OCI-LY7 (cell line): Measurements from ENCODE around the gene GULP1. TPM values are rescaled to one million over a fixed set of nuclear protein-coding genes. Genes with fewer than 3 reads are reported as not detected.

Experiments
- BruUV-seq: library from RNA; stranded (reverse); fragments of 400-500 nt; replicated peaks from 2 replicates; lab custom pipeline; 2021; lab: Mats Ljungman, UMichigan
- CTCF ChIA-PET: fragments of 300-600 bp; sonication (Branson Sonifier 250); formaldehyde crosslinking; loops from one replicate; lab custom pipeline; 2022; ENCODE audit warnings: antibody characterized with exemption; ENCODE audit not compliant: unreplicated experiment; lab: Charles Lee
- POLR2A ChIA-PET: fragments of 300-600 bp; sonication (Branson Sonifier 250); formaldehyde crosslinking; loops from one replicate; lab custom pipeline; 2022; ENCODE audit warnings: antibody characterized with exemption; lab: Charles Lee
- DNase-seq: peaks from one replicate; pipeline ENCODE4 v3.0.0-alpha.2; 2015; ENCODE audit warnings: low spot score
- H2AFZ ChIP-seq: fragments of 200-600 bp; sonication (generic), shearing (Covaris generic); 2 replicates; pipeline ENCODE4 v1.6.1; 2014; ENCODE audit warnings: mild to moderate bottlenecking, antibody characterized with exemption, low read length, moderate library complexity
- H3K27ac ChIP-seq: fragments of 200-600 bp; sonication (generic); 2 replicates; pipeline ENCODE4 v1.5.1; 2014; ENCODE audit warnings: mixed run types, low read depth, mild to moderate bottlenecking, moderate library complexity, low read length, inconsistent platforms; ENCODE audit not compliant: poor library complexity, severe bottlenecking
- H3K36me3 ChIP-seq: fragments of 200-600 bp; sonication (generic); 2 replicates; pipeline ENCODE4 v1.6.1; 2014; ENCODE audit warnings: mild to moderate bottlenecking, antibody characterized with exemption, low read length, moderate library complexity, mixed read lengths; ENCODE audit not compliant: insufficient read depth
- H3K4me1 ChIP-seq: fragments of 200-600 bp; sonication (generic); 2 replicates; pipeline ENCODE4 v1.5.1; 2014; ENCODE audit warnings: mild to moderate bottlenecking, low read length; ENCODE audit not compliant: insufficient read depth, poor library complexity, severe bottlenecking
- H3K4me2 ChIP-seq: fragments of 200-600 bp; sonication (generic); 2 replicates; pipeline ENCODE4 v1.6.1; 2014; ENCODE audit warnings: mild to moderate bottlenecking, low read length
- H3K4me3 ChIP-seq: fragments of 200-600 bp; sonication (generic); 2 replicates; pipeline ENCODE4 v1.5.1; 2014; ENCODE audit warnings: mild to moderate bottlenecking, low read depth, low read length; ENCODE audit not compliant: poor library complexity, severe bottlenecking
- H3K79me2 ChIP-seq: fragments of 200-600 bp; sonication (generic); 2 replicates; pipeline ENCODE4 v1.6.1; 2016; ENCODE audit warnings: low read depth, mild to moderate bottlenecking, low read length, moderate library complexity, mixed read lengths; ENCODE audit not compliant: insufficient read depth
- H3K9me2 ChIP-seq: fragments of 200-600 bp; sonication (generic); 2 replicates; pipeline ENCODE4 v1.6.1; 2016; ENCODE audit warnings: mild to moderate bottlenecking, low read length, mixed read lengths; ENCODE audit not compliant: insufficient read depth
- H3K9me3 ChIP-seq: fragments of 200-600 bp; sonication (generic); 2 replicates; pipeline ENCODE4 v1.6.1; 2014; ENCODE audit warnings: mild to moderate bottlenecking, mixed run types, low read length, mixed read lengths
- H4K20me1 ChIP-seq: fragments of 200-600 bp; sonication (generic); 2 replicates; pipeline ENCODE4 v1.6.1; 2014; ENCODE audit warnings: mild to moderate bottlenecking, antibody characterized with exemption, low read length, moderate library complexity, mixed read lengths; ENCODE audit not compliant: insufficient read depth
- CTCF ChIP-seq: fragments of 200-600 bp; sonication (generic); conservative IDR thresholded peaks from 2 replicates; pipeline ENCODE4 v1.5.1; 2014; ENCODE audit warnings: mild to moderate bottlenecking, antibody characterized with exemption, low read length, moderate library complexity, mixed read lengths
- EZH2phosphoT487 ChIP-seq: fragments of 200-600 bp; sonication (generic); IDR thresholded peaks from 2 replicates; pipeline ENCODE4 v1.6.1; 2018; ENCODE audit warnings: low read depth, borderline replicate concordance, mild to moderate bottlenecking, mixed run types, antibody characterized with exemption, low read length, moderate library complexity, mixed read lengths
- intact Hi-C: fragments of 100-400 bp; cut with micrococcal nuclease; formaldehyde crosslinking; loops from one replicate; pipeline ENCODE4 v1.10.0; 2022; ENCODE audit not compliant: unreplicated experiment
- total RNA-seq, 2 experiments: library from RNA; depleted of rRNA in 1 of 2; stranded (reverse); fragments of >200 nt in 1 of 2; shearing (Covaris generic) in 1 of 2; gene quantifications; 2 replicates each; pipeline ENCODE4 v1.2.3, GENCODE V29; 2014 to 2022

GULP1 gene
- total RNA-seq, 2 experiments from 2014 or later, result not detected

- intact Hi-C loops, result no loop called here
- Histone ChIP-seq H3K27ac (no peak overlapping the region), H2AFZ (no peak overlapping the region), H3K9me2 (no peaks in the 10 kb centered on the region), H3K36me3 (no peaks in the 10 kb centered on the region), H3K4me2 (no peak overlapping the region), H3K4me1 (no peaks in the 10 kb centered on the region), H4K20me1 (no peaks in the 10 kb centered on the region), H3K9me3 (no peaks in the 10 kb centered on the region), H3K4me3 (no peak overlapping the region), H3K79me2 (no peaks in the 10 kb centered on the region)
- ChIA-PET POLR2A (interaction anchor here (0.6 to 2.5 kb wide), 4 partner anchors 11 to 192 kb away, joined by 3 to 9 read pairs (median 3); no protein-coding TSS in a partner anchor), CTCF (no interaction called here)
- no TSS peak for BruUV-seq
- no peak for DNase-seq
- TF ChIP-seq EZH2phosphoT487, result no peak
- TF ChIP-seq CTCF, result no peak
These were observed 28.2 kb downstream of the GULP1 start for GRCh38 chr2:188319838-188320237.

GRCh38 chr2:188320861-188321260 lies 29.2 kb downstream of the GULP1 start:
- no peak for DNase-seq
- Histone ChIP-seq H3K79me2 (no peaks in the 10 kb centered on the region), H3K9me3 (no peaks in the 10 kb centered on the region), H3K4me1 (no peaks in the 10 kb centered on the region), H2AFZ (no peak overlapping the region), H3K4me2 (no peak overlapping the region), H3K27ac (no peak overlapping the region), H3K4me3 (no peak overlapping the region), H4K20me1 (no peaks in the 10 kb centered on the region), H3K36me3 (no peaks in the 10 kb centered on the region), H3K9me2 (no peaks in the 10 kb centered on the region)
- BruUV-seq, result no TSS peak
- intact Hi-C loops, result no loop called here
- ChIA-PET POLR2A (interaction anchor here (0.6 kb wide), 1 partner anchor 32 kb away, joined by 7 read pairs; no protein-coding TSS in a partner anchor), CTCF (no interaction called here)
- TF ChIP-seq CTCF (no peak), EZH2phosphoT487 (no peak)

DNA sequence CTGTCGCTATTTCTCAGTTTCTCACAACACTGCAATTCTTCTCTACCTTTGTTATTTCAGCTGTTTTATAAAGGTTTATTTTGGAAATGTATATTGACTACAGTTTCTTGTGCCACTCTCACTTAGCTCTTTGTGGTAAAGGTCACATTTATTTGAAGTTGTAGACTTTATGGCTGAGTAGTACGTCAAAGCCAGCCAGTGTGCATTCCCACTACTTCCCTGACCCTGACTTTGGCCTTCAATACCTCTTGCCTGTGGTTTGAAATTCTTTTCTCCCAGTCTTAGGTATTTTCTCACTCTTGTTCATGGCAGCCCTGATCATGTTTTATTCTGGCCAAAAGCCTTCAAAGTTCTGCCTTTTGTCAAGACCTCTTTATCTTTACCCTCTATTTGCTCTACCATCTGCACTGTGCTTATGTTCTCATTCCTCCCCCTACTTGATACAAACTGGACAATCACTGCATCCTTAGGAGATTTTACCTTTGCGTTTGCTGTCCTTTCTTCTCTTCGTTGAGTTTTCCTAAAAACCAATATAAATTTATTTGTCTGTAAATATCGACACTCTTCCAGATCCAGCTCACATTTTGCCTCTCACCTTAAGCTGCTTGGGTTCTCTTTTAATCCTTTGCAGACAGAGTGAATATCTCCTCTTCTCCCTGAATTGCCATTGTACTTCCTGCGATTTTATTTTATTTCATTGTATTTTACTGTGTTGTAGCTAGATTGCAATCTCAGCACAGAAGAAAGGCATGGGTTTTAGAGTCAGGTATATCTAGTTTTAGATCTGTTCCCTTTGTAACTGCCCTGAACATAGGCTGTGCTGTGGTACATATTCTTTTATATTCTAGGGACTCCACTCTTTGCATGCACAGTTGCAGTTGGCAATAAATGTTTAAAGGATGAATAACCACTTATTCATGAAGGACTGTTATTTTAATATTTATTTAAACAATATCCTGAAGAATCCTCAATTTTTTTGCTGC lies 31.2 kb downstream of the GULP1 start:
- no peaks in the 10 kb centered on the region for H3K79me2 ChIP-seq
- no peaks in the 10 kb centered on the region for H3K4me1 ChIP-seq
- CTCF ChIA-PET, result no interaction called here
- no peak overlapping the region for H2AFZ ChIP-seq
- BruUV-seq, result no TSS peak
- H3K36me3 ChIP-seq, result no peaks in the 10 kb centered on the region
- intact Hi-C loops, result no loop called here
- no peaks in the 10 kb centered on the region for H4K20me1 ChIP-seq
- TF ChIP-seq CTCF, result no peak
- no peak for TF ChIP-seq EZH2phosphoT487
- POLR2A ChIA-PET, result interaction anchor here (0.5 kb wide), 1 partner anchor 104 kb away, joined by 5 read pairs; no protein-coding TSS in a partner anchor
- H3K4me2 ChIP-seq, result no peak overlapping the region
- DNase-seq, result no peak
- H3K9me2 ChIP-seq, result no peaks in the 10 kb centered on the region
- no peak overlapping the region for H3K27ac ChIP-seq
- H3K4me3 ChIP-seq, result no peak overlapping the region
- H3K9me3 ChIP-seq, result no peaks in the 10 kb centered on the region
